CD14-positive monocyte (primary cell): Measurements from ENCODE around the gene DIS3L. TPM values are rescaled to one million over a fixed set of nuclear protein-coding genes. Genes with fewer than 3 reads are reported as not detected.

Source experiments
- DNase-seq, 3 donors: peaks; one replicate each; pipeline ENCODE4 v3.0.0-alpha.2; 2011 to 2022
- H2AFZ ChIP-seq: 2 replicates; pipeline ENCODE4 v1.6.0; 2012; ENCODE audit warnings: mild to moderate bottlenecking, low read depth, low read length, inconsistent platforms; ENCODE audit not compliant: insufficient read depth, poor library complexity, severe bottlenecking
- H3K27ac ChIP-seq, 2 donors: 1 replicate in 1 of 2; 2 replicates in 1 of 2; pipeline ENCODE4 v1.5.1; 2012 to 2013; ENCODE audit warnings: low read length in 2 of 2, control low read depth in 1 of 2, inconsistent platforms in 1 of 2, low read depth in 1 of 2, mild to moderate bottlenecking in 1 of 2
- H3K27me3 ChIP-seq, 2 donors: one replicate each; pipeline versions ENCODE4 v1.6.0 to v1.6.1; 2011 to 2013; ENCODE audit warnings: low read length in 2 of 2; ENCODE audit not compliant: control insufficient read depth in 2 of 2, insufficient read depth in 2 of 2
- H3K36me3 ChIP-seq, 2 donors: replicated peaks in 1 of 2; 1 replicate in 1 of 2; 2 replicates in 1 of 2; pipeline versions ENCODE4 v1.5.1 to v1.6.1; 2012 to 2013; ENCODE audit warnings: low read length in 2 of 2, control low read depth in 1 of 2, inconsistent platforms in 1 of 2, mild to moderate bottlenecking in 1 of 2; ENCODE audit not compliant: insufficient read depth in 2 of 2, control insufficient read depth in 1 of 2
- H3K4me1 ChIP-seq, 2 donors: 1 replicate in 1 of 2; 2 replicates in 1 of 2; pipeline versions ENCODE4 v1.5.1 to v1.6.1; 2012 to 2013; ENCODE audit warnings: low read length in 2 of 2, control low read depth in 1 of 2, inconsistent platforms in 1 of 2, mild to moderate bottlenecking in 1 of 2, moderate library complexity in 1 of 2; ENCODE audit not compliant: insufficient read depth in 2 of 2, control insufficient read depth in 1 of 2
- H3K4me2 ChIP-seq: replicated peaks from 2 replicates; pipeline ENCODE3; 2012; ENCODE audit warnings: low read length, moderate library complexity, mild to moderate bottlenecking; ENCODE audit not compliant: poor library complexity, severe bottlenecking; ENCODE audit errors: extremely low read depth
- H3K4me3 ChIP-seq, 3 experiments: fragments of 200-600 bp in 1 of 3; sonication (generic) in 1 of 3; replicated peaks in 1 of 3; 1 replicate in 2 of 3; 2 replicates in 1 of 3; pipeline ENCODE4 v1.5.1; 2011 to 2013; ENCODE audit warnings: low read length in 3 of 3, mild to moderate bottlenecking in 3 of 3, control low read depth in 2 of 3, low read depth in 2 of 3, inconsistent platforms in 1 of 3, moderate library complexity in 1 of 3
- H3K79me2 ChIP-seq: 2 replicates; pipeline ENCODE4 v1.6.0; 2012; ENCODE audit warnings: mild to moderate bottlenecking, control low read depth, inconsistent platforms, low read length, moderate library complexity; ENCODE audit not compliant: insufficient read depth
- H3K9ac ChIP-seq: 2 replicates; pipeline ENCODE4 v1.6.0; 2017; ENCODE audit warnings: low read length, mild to moderate bottlenecking; ENCODE audit not compliant: insufficient read depth, poor library complexity, severe bottlenecking
- H3K9me3 ChIP-seq, 2 donors: replicated peaks in 1 of 2; 1 replicate in 1 of 2; 2 replicates in 1 of 2; pipeline versions ENCODE4 v1.5.1 to v1.6.1; 2012 to 2013; ENCODE audit warnings: low read length in 2 of 2, control low read depth in 1 of 2; ENCODE audit not compliant: control insufficient read depth in 1 of 2, insufficient read depth in 1 of 2
- H4K20me1 ChIP-seq: 2 replicates; pipeline ENCODE4 v1.6.0; 2012; ENCODE audit warnings: mild to moderate bottlenecking, low read length, control low read depth, moderate library complexity; ENCODE audit not compliant: insufficient read depth
- H3K27ac Mint-ChIP-seq, 7 donors: one replicate each; pipeline ENCODE4 v1.8.0; 2020; ENCODE audit warnings: mild to moderate bottlenecking in 7 of 7, mixed read lengths in 7 of 7, moderate library complexity in 6 of 7, inconsistent platforms in 2 of 7
- H3K27me3 Mint-ChIP-seq, 3 donors: one replicate each; pipeline ENCODE4 v1.8.0; 2021 to 2022; ENCODE audit warnings: low read depth in 3 of 3, mild to moderate bottlenecking in 3 of 3, mixed read lengths in 3 of 3, moderate library complexity in 3 of 3, inconsistent platforms in 1 of 3
- H3K36me3 Mint-ChIP-seq, 2 donors: one replicate each; pipeline ENCODE4 v1.8.0; 2020; ENCODE audit warnings: mixed read lengths in 2 of 2, inconsistent platforms in 1 of 2, mild to moderate bottlenecking in 1 of 2
- H3K4me1 Mint-ChIP-seq: one replicate; pipeline ENCODE4 v1.8.0; 2020; ENCODE audit warnings: mild to moderate bottlenecking, mixed read lengths
- H3K4me3 Mint-ChIP-seq, 2 donors: one replicate each; pipeline ENCODE4 v1.8.0; 2020; ENCODE audit warnings: mild to moderate bottlenecking in 2 of 2, mixed read lengths in 2 of 2, moderate library complexity in 1 of 2
- H3K9me3 Mint-ChIP-seq, 7 donors: one replicate each; pipeline ENCODE4 v1.8.0; 2020 to 2022; ENCODE audit warnings: mixed read lengths in 7 of 7, mild to moderate bottlenecking in 6 of 7, moderate library complexity in 6 of 7, inconsistent platforms in 2 of 7
- CTCF ChIP-seq: fragments of 200-600 bp; IDR thresholded peaks from one replicate; pipeline ENCODE4 v1.8.0; 2022; ENCODE audit warnings: antibody characterized with exemption, mild to moderate bottlenecking
- WGBS: methylation state at CpG from one replicate; pipeline ENCODE4 v1.1.5; 2013; ENCODE audit warnings: missing lambda C conversion rate; ENCODE audit not compliant: insufficient coverage; 5-methylcytosine and 5-hydroxymethylcytosine counted together
- intact Hi-C, 2 donors: fragments of 100-400 bp; cut with micrococcal nuclease; formaldehyde crosslinking; loops; one replicate each; pipeline versions ENCODE4 v1.15.0 to v1.15.1; 2023
- polyA plus RNA-seq, 3 donors: library from polyadenylated mRNA; depleted of rRNA in 1 of 3; unstranded in 2 of 3; stranded (reverse) in 1 of 3; fragments of 300-500 nt in 2 of 3; fragments of >200 nt in 1 of 3; fragmentation: Illumina TruSeq in 2 of 3; gene quantifications; 1 replicate in 2 of 3; 2 replicates in 1 of 3; pipeline ENCODE4 v1.2.3, GENCODE V29; 2012 to 2021

The DIS3L gene
- polyA plus RNA-seq, 3 donors, result 13.2 to 17.0 (median 13.6) TPM

- intact Hi-C loops, result no loop called here
- H3K9me3 Mint-ChIP-seq, result no peaks in the 10 kb centered on the region
- no peak for DNase-seq
- peak overlapping the region; percentile 46 to 84 (median 71) for H3K27ac Mint-ChIP-seq
- H3K4me3 Mint-ChIP-seq, result peak overlapping the region; percentile 80 to 89
- Histone ChIP-seq H3K4me2 (peak overlapping the region; percentile 86), H4K20me1 (no peaks in the 10 kb centered on the region), H3K4me3 (peak overlapping the region; percentile 59 to 80 (median 73)), H3K4me1 (peaks cover 18 to 28% of the 10 kb centered on the region in 2 donors), H3K9ac (peak overlapping the region; percentile 80), H3K27ac (peak overlapping the region; percentile 63 to 86), H3K79me2 (peaks cover 31% of the 10 kb centered on the region), H3K36me3 (peaks cover 2 to 3% of the 10 kb centered on the region in 2 donors), H3K27me3 (no peaks in the 10 kb centered on the region), H3K9me3 (no peaks in the 10 kb centered on the region), H2AFZ (peak overlapping the region; percentile 91)
- 0% methylated on average over 10 of the region's 22 CpGs for WGBS
- H3K36me3 Mint-ChIP-seq, result peaks cover 3 to 7% of the 10 kb centered on the region in 2 donors
- no peak for TF ChIP-seq CTCF
- H3K4me1 Mint-ChIP-seq, result peaks cover 29% of the 10 kb centered on the region
- H3K27me3 Mint-ChIP-seq, result peaks cover 0 to 3% (median 2%) of the 10 kb centered on the region in 3 donors
Observed at GRCh38 chr15:66292571-66293418, 573 bp upstream of the DIS3L start.

- Histone ChIP-seq H3K4me2 (peak overlapping the region; percentile 86), H4K20me1 (peaks cover 3% of the 10 kb centered on the region), H3K27ac (peak overlapping the region; percentile 74 to 86), H2AFZ (peak overlapping the region; percentile 91), H3K79me2 (peaks cover 43% of the 10 kb centered on the region), H3K4me1 (peaks cover 18 to 28% of the 10 kb centered on the region in 2 donors), H3K36me3 (peaks cover 8 to 18% of the 10 kb centered on the region in 2 donors), H3K4me3 (peak overlapping the region; percentile 59 to 80 (median 73)), H3K27me3 (no peaks in the 10 kb centered on the region), H3K9ac (peak overlapping the region; percentile 80), H3K9me3 (no peaks in the 10 kb centered on the region)
- peak in 2 of 3 donors; percentile 25 to 31 for DNase-seq
- Mint-ChIP-seq H3K36me3 (peaks cover 10 to 14% of the 10 kb centered on the region in 2 donors), H3K27me3 (peaks cover 0 to 3% (median 0%) of the 10 kb centered on the region in 3 donors), H3K27ac (peak overlapping the region; percentile 64 to 84 (median 79)), H3K9me3 (no peaks in the 10 kb centered on the region), H3K4me3 (peak overlapping the region; percentile 82 to 90), H3K4me1 (peaks cover 29% of the 10 kb centered on the region)
- WGBS, result 5% methylated on average over 11 of the region's 16 CpGs
- intact Hi-C loops, result no loop called here
- no peak for TF ChIP-seq CTCF
Observed at GRCh38 chr15:66294157-66294931, 976 bp downstream of the DIS3L start.
